ENCODE results near the gene CDK5. TPM values are rescaled to one million over a fixed set of nuclear protein-coding genes. Genes with fewer than 3 reads are reported as not detected.

Gene CDK5
- total RNA-seq, 1 donor from 2014 or later, result 4.2 TPM

DNA sequence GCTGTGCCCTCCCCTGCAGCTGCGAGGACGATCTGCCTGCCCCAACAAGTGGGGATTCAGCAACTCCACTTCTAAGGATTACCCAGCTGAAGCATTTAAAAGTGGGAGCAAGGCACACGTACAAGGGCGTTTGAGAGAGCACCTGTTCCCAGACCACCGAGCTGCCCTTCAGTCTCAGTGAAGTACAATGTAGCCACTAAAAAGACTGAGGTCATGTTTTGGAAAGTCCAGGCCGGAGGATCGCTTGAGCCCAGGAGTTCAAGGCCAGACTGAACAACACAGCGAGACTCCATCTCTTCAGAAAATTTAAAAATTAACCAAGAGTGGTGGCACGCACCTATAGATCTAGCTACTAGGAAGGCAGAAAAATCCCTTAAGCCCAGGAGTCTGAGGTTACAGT is 52.1 kb downstream of the CDK5 start:
- H3K27me3 ChIP-seq, result no peaks in the 10 kb centered on the region
- H3K4me3 ChIP-seq, result no peak overlapping the region
- no peaks in the 10 kb centered on the region for H3K9me3 ChIP-seq
- H3K27ac ChIP-seq, result no peak overlapping the region
- intact Hi-C loops (cut with DNase I), result no loop called here
- no peak for DNase-seq (ENCODE audit: extremely low spot score in 2 of 2)
- no peak for TF ChIP-seq CTCF (IDR thresholded peaks at IDR 0.05)
- no peak for TF ChIP-seq POLR2AphosphoS5 (IDR thresholded peaks at IDR 0.05; ENCODE audit: insufficient read depth in 1 of 2, low read depth in 1 of 2)
- TF ChIP-seq POLR2A (IDR thresholded peaks at IDR 0.05), result no peak
- H3K4me1 ChIP-seq, result peaks cover 25% of the 10 kb centered on the region
- no peaks in the 10 kb centered on the region for H3K36me3 ChIP-seq

Other genes with a start within 250 kb of the CDK5 start
- gene AOC1, start 205.4 kb downstream of the CDK5 start, total RNA-seq, result not detected
- 6.4 TPM for gene KCNH2, start 79.6 kb downstream of the CDK5 start, total RNA-seq
- gene NOS3, start 66.9 kb downstream of the CDK5 start, total RNA-seq, result 22.8 TPM
- gene ATG9B, start 33.4 kb downstream of the CDK5 start, total RNA-seq, result 34.1 TPM
- gene ABCB8, start 29.4 kb downstream of the CDK5 start, total RNA-seq, result 38.3 TPM
- 3.7 TPM for gene ASIC3, start 9.4 kb downstream of the CDK5 start, total RNA-seq
- 66.5 TPM for gene SLC4A2, start 1.7 kb upstream of the CDK5 start, total RNA-seq
- 60.2 TPM for gene FASTK, start 22.9 kb upstream of the CDK5 start, total RNA-seq
- gene TMUB1, start 25.6 kb upstream of the CDK5 start, total RNA-seq, result 40.3 TPM
- gene AGAP3, start 28.6 kb upstream of the CDK5 start, total RNA-seq, result 98.2 TPM
- gene GBX1, start 109.8 kb upstream of the CDK5 start, total RNA-seq, result not detected
- gene ASB10, start 129.4 kb upstream of the CDK5 start, total RNA-seq, result not detected
- not detected for gene H2BK1, start 152.6 kb upstream of the CDK5 start, total RNA-seq
- 25.3 TPM for gene ABCF2, start 169.3 kb upstream of the CDK5 start, total RNA-seq
- gene CHPF2, start 174.6 kb upstream of the CDK5 start, total RNA-seq, result 28.0 TPM
- gene SMARCD3, start 190.8 kb upstream of the CDK5 start, total RNA-seq, result 39.8 TPM

Measured in vagina (tissue), 2 donors.